NOMO-1 treated with dmso at 0.1 percent for 144 hours (cell line): ENCODE measurements around the gene NHEJ1.

ENCODE experiments used
- DNase-seq: peaks from one replicate; lab custom pipeline; 2025; ENCODE audit not compliant: unreplicated experiment; lab: John Stamatoyannopoulos, UW

The NHEJ1 gene

GRCh38 chr2:219090436-219091299 lies 69.9 kb downstream of the NHEJ1 start:
- DNase-seq = no peak

DNA sequence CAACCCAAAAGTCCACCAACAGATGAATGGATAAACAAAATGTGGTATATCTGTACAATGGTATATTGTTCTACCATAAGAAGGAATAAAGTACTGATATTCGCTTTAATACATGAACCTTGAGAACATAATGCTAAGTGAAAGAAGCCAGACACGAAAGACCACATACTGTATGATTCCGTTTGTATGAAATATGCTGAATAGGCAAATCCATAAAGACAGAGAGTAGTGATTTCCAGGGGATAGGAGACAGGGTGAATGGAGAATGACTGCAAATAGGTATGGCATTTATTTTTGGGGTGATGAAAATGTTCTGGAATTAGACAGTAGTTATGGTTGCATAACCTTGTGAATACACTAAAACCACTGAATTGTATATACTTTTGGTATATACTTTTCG lies 71.3 kb downstream of the NHEJ1 start:
- DNase-seq = no peak

DNA sequence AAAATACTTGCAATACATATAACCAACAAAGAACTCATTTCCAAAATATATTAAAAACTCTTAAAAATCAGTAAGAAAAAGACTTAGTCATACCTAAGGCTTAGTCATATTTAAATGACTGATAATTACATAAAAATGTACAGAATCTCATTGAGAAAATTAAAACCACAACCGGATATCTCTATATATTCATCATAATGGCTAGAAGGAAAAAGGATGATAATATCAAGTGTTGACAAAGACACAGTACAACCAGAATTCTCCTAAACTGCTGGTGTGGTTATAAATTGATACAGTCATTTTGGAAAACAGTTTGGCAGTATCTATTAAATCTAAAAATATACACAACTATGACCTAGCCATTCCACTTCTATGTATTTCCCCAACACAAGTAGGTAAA lies 72.8 kb downstream of the NHEJ1 start:
- no peak for DNase-seq

GRCh38 chr2:219087361-219087760 lies 73.3 kb downstream of the NHEJ1 start:
- no peak for DNase-seq

- no peak for DNase-seq
Observed at GRCh38 chr2:219086196-219086595, 74.4 kb downstream of the NHEJ1 start.

DNA sequence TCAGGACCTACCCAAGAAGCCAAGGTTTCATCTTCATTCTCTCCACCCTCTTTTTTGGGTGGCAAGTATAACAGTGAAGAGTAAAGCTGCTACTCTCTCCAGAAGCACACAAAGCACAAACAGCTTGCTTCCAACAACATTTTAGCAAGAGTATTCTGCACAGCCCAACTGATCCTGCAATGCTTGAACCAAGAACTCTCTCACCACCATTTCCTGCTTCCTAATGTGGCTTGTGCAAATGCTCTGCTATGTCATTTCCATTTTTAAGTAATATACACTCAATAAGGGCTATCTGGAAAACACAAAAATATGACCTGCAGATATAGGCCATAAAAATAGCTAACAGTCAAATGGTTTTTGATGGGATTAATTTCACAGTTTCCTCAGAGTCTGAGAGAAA lies 75.8 kb downstream of the NHEJ1 start:
- DNase-seq = no peak

GRCh38 chr2:219082332-219082958 lies 78.2 kb downstream of the NHEJ1 start:
- DNase-seq = no peak

GRCh38 chr2:219081701-219082331 lies 78.8 kb downstream of the NHEJ1 start:
- no peak for DNase-seq

DNA sequence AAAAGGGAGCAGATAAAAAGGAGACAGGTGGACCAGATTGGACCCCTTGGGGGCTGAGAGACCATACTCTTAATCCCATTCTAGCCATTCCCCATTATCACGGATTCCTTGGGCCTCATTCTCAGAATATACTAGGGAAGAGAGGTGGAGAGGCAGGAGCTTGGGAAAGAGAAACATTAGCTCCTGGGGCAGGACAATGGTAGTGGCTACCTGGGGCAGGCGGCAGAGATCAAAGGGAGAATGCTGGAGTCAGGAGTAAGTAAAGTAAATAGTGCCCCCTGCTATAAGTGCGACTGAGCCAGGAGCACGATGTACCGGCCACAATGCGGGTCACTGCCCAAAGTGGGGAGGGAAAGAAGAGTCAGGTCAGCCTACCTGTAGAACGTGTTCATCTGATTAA lies 79.5 kb downstream of the NHEJ1 start:
- DNase-seq = no peak

DNA sequence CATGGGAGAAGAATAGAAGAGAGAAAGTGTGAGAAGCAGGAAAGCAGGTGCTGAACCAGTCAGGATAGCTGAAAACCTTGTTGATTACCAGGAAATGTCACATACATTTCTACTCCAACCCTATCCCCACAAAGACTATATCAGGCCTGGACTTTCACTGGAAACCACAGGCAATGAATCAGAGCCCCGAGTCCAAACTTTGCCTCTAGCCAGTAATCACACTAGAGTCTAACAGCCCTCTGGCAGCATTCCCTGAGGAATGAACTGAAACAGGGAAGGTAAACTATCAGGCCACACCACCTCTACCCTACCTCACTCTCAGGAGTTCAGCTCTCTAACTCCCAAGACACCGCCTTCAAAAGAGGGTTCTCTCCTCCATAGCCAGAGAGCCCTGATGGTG lies 81.2 kb downstream of the NHEJ1 start:
- DNase-seq = no peak

DNA sequence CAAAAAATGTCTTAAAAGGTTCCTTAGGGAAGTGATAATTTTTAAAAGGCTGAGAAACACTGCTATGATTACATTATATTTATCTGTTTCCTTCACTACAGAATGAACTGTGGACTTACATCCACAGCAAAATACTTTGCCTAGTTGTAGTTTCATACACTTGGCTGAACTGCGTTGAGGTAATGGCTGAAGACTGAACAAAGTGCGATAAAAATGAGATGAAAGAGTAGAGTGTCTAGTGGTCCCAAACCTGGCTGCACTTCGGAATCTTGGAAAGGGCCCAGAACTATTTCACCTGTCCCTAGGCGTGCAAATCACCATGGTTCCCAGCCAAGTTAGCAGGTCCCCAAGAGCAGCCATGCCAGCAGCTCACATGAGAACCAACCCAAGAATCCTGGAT lies 81.7 kb downstream of the NHEJ1 start:
- DNase-seq = no peak

DNA sequence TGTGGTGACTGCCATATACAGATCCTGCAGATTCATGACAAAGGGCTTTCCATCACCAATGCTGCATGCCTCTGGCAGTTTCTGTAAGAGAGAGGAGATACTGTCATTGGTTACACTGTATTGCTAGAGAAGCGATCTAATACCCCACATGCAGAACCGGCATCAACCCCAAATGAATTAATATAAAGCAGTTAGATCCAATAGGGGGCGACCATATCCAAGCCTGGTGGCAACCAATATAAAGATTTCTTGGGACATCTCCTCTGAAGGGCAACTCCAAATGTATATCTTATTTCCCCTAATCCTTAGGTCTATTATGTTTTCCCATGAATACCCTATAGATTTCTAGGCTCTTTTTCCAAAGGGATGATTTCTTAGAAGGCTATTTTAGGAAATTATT lies 82.5 kb downstream of the NHEJ1 start:
- DNase-seq = no peak

- peak; percentile 15 for DNase-seq
Observed at GRCh38 chr2:219076253-219076652, 84.4 kb downstream of the NHEJ1 start.

GRCh38 chr2:219073413-219074129 lies 87.0 kb downstream of the NHEJ1 start:
- peak; percentile 35 for DNase-seq

DNA sequence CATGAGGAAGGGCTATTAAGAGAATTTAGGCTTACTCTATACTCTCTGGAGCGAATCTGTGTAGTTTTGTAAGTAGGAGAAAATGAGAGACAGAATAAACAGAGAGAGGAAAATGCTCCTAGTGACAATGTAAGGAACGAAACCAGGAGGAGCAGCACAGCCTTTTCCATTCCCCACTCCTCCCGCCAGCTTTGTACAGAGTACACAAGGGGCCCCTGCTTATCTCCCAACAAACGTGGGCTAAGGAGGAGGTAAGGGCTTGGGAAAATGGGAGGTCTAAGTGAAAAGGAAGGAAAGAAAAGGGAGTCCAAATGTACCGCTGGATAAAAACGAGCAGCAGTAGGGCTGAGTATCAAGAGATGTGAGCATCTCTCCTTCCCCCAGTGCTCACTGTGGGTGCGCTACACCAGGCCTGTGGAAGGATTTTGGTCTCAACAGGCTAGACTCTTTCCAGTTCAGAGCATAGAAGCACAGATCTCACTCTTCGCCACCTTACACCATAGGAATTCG lies 87.8 kb downstream of the NHEJ1 start:
- DNase-seq = no peak

GRCh38 chr2:219071131-219071816 lies 89.3 kb downstream of the NHEJ1 start:
- DNase-seq = no peak

DNA sequence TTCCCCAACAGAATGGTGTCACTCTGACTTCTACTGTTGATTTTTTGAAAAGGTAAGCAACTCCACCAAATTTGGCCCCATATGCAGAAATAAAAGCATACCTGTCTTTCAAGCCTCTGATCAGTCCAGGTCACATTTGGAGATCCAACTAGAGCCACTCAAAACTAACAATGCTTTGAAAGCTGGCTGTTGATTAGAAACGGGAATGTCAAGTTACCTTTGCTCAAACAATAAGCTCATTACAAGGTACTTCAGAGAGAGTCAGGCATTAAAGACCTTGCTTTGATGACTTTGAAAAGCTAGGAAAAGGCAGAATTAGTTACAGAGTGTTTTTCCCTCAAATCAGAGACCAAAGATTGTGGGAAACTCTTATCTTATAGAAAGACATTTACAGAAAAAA lies 95.1 kb downstream of the NHEJ1 start:
- DNase-seq = no peak

- no peak for DNase-seq
Observed at GRCh38 chr2:219062081-219062480, 98.5 kb downstream of the NHEJ1 start.

GRCh38 chr2:219060821-219061791 lies 99.5 kb downstream of the NHEJ1 start, which contains the start of gene IHH:
IHH (minus strand) TSS chr2:219060921; CDS start chr2:219060467, 454 bp downstream.
- DNase-seq = no peak
